B cell (primary cell): ENCODE data around the gene PRRG1. TPM values are rescaled to one million over a fixed set of nuclear protein-coding genes. Genes with fewer than 3 reads are reported as not detected.

Source experiments
- ATAC-seq: fragments of 200-7000 bp; cut with Tn5 transposase; one replicate; pipeline ENCODE4 v1.10.0; 2021; ENCODE audit warnings: low read depth, mild to moderate bottlenecking, moderate number of reproducible peaks, moderate library complexity
- CTCF ChIA-PET: fragments of 350-600 bp; sonication (Branson Sonifier 250); formaldehyde crosslinking; loops from one replicate; lab custom pipeline; 2021; ENCODE audit warnings: antibody characterized with exemption, inconsistent platforms; lab: Charles Lee
- POLR2A ChIA-PET: fragments of 350-600 bp; sonication (Branson Sonifier 250); formaldehyde crosslinking; loops from one replicate; lab custom pipeline; 2021; ENCODE audit warnings: antibody characterized with exemption; lab: Charles Lee
- DNase-seq: peaks from one replicate; pipeline ENCODE4 v3.0.0; 2013
- H2AFZ ChIP-seq: 2 replicates; pipeline ENCODE4 v1.6.1; 2012; ENCODE audit warnings: mild to moderate bottlenecking, low read depth, low read length; ENCODE audit not compliant: insufficient read depth, poor library complexity, severe bottlenecking
- H3K27ac ChIP-seq, 2 donors: 1 replicate in 1 of 2; 2 replicates in 1 of 2; pipeline ENCODE4 v1.5.1; 2012 to 2013; ENCODE audit warnings: low read length in 2 of 2, mild to moderate bottlenecking in 2 of 2, moderate library complexity in 1 of 2
- H3K27me3 ChIP-seq, 4 experiments: fragments of 200-600 bp in 1 of 4; sonication (generic) in 1 of 4; replicated peaks in 1 of 4; 1 replicate in 2 of 4; 2 replicates in 2 of 4; pipeline versions ENCODE4 v1.6.1 to v1.7.0; 2013 to 2016; ENCODE audit warnings: low read length in 3 of 4, mild to moderate bottlenecking in 2 of 4, mixed read lengths in 1 of 4, moderate library complexity in 1 of 4; ENCODE audit not compliant: insufficient read depth in 4 of 4, control insufficient read depth in 3 of 4; ENCODE audit errors: control extremely low read depth in 1 of 4
- H3K36me3 ChIP-seq, 2 experiments: replicated peaks in 1 of 2; 1 replicate in 1 of 2; 2 replicates in 1 of 2; pipeline versions ENCODE4 v1.6.1 to v1.7.1; 2013; ENCODE audit warnings: low read length in 1 of 2; ENCODE audit not compliant: insufficient read depth in 2 of 2, control insufficient read depth in 1 of 2; ENCODE audit errors: control extremely low read depth in 1 of 2, extremely low read depth in 1 of 2
- H3K4me1 ChIP-seq, 2 donors: fragments of 200-600 bp in 1 of 2; sonication (generic) in 1 of 2; 1 replicate in 1 of 2; 2 replicates in 1 of 2; pipeline versions ENCODE4 v1.5.1 to v1.6.1; 2013 to 2017; ENCODE audit warnings: low read length in 2 of 2; ENCODE audit not compliant: control insufficient read depth in 2 of 2, insufficient read depth in 2 of 2
- H3K4me2 ChIP-seq: replicated peaks from 2 replicates; pipeline ENCODE3; 2012; ENCODE audit warnings: mild to moderate bottlenecking, low read depth, low read length; ENCODE audit not compliant: poor library complexity, severe bottlenecking
- H3K4me3 ChIP-seq, 5 experiments: fragments of 200-600 bp in 1 of 5; sonication (generic) in 1 of 5; 1 replicate in 3 of 5; 2 replicates in 2 of 5; pipeline versions ENCODE4 v1.5.1 to v1.7.0; 2011 to 2016; ENCODE audit warnings: low read length in 4 of 5, mild to moderate bottlenecking in 4 of 5, low read depth in 2 of 5, control low read depth in 1 of 5, moderate library complexity in 1 of 5; ENCODE audit not compliant: insufficient read depth in 1 of 5; ENCODE audit errors: control extremely low read depth in 1 of 5, extremely low read depth in 1 of 5
- H3K79me2 ChIP-seq: fragments of 200-600 bp; sonication (generic); one replicate; pipeline ENCODE4 v1.6.0; 2016; ENCODE audit warnings: low read length; ENCODE audit not compliant: control insufficient read depth, insufficient read depth
- H3K9ac ChIP-seq: fragments of 200-600 bp; sonication (generic); 2 replicates; pipeline ENCODE4 v1.6.1; 2017; ENCODE audit warnings: mild to moderate bottlenecking, low read length, moderate library complexity
- H3K9me3 ChIP-seq, 3 donors: one replicate each; pipeline versions ENCODE4 v1.6.1 to v1.7.1; 2013; ENCODE audit warnings: low read length in 2 of 3; ENCODE audit not compliant: control insufficient read depth in 2 of 3, insufficient read depth in 1 of 3; ENCODE audit errors: control extremely low read depth in 1 of 3
- H4K20me1 ChIP-seq: 2 replicates; pipeline ENCODE4 v1.6.0; 2012; ENCODE audit warnings: mild to moderate bottlenecking, low read length; ENCODE audit not compliant: insufficient read depth, control insufficient read depth, poor library complexity, severe bottlenecking
- H3K27ac Mint-ChIP-seq: one replicate; pipeline ENCODE4 v1.8.0; 2021; ENCODE audit warnings: mixed read lengths
- H3K27me3 Mint-ChIP-seq: one replicate; pipeline ENCODE4 v1.8.0; 2021; ENCODE audit warnings: mixed read lengths
- H3K4me1 Mint-ChIP-seq: one replicate; pipeline ENCODE4 v1.8.0; 2021; ENCODE audit warnings: mixed read lengths
- H3K4me3 Mint-ChIP-seq: one replicate; pipeline ENCODE4 v1.8.0; 2021; ENCODE audit warnings: mixed read lengths
- H3K9me3 Mint-ChIP-seq: one replicate; pipeline ENCODE4 v1.8.0; 2022; ENCODE audit warnings: mixed read lengths; ENCODE audit not compliant: insufficient read depth
- CTCF ChIP-seq: fragments of 200-600 bp; IDR thresholded peaks from one replicate; pipeline ENCODE4 v1.8.0; 2022; ENCODE audit warnings: antibody characterized with exemption, mild to moderate bottlenecking
- EZH2 ChIP-seq: IDR thresholded peaks from 2 replicates; pipeline ENCODE4 v1.6.1; 2012; ENCODE audit warnings: borderline replicate concordance, low read depth, mild to moderate bottlenecking, moderate library complexity, low read length; ENCODE audit not compliant: insufficient read depth, poor library complexity, severe bottlenecking
- WGBS: methylation state at CpG from one replicate; pipeline ENCODE4 v1.1.5; 2013; ENCODE audit warnings: missing lambda C conversion rate; ENCODE audit not compliant: insufficient coverage; 5-methylcytosine and 5-hydroxymethylcytosine counted together
- intact Hi-C: fragments of 100-400 bp; cut with micrococcal nuclease; formaldehyde crosslinking; loops from one replicate; pipeline ENCODE4 v1.10.0; 2022
- polyA plus RNA-seq: library from polyadenylated mRNA; depleted of rRNA; stranded (reverse); fragments of >200 nt; gene quantifications from 2 replicates; pipeline ENCODE4 v1.2.3, GENCODE V29; 2012
- total RNA-seq, 2 donors: library from RNA; stranded (reverse); fragments of 120-200 nt in 1 of 2; gene quantifications; 1 replicate in 1 of 2; 2 replicates in 1 of 2; pipeline versions ENCODE4 v1.2.3 to v1.2.4, GENCODE V29; 2013 to 2022

Gene PRRG1
- total and polyA plus RNA-seq, 2 donors (not counting 1 experiment from before 2014, with no cell fraction given) = not detected

- Mint-ChIP-seq H3K27me3 (no peaks in the 10 kb centered on the region), H3K4me3 (no peak overlapping the region), H3K9me3 (no peaks in the 10 kb centered on the region), H3K27ac (no peak overlapping the region), H3K4me1 (no peaks in the 10 kb centered on the region)
- DNase-seq = no peak
- ChIA-PET POLR2A (no interaction called here), CTCF (no interaction called here)
- intact Hi-C loops = no loop called here
- H2AFZ ChIP-seq = no peak overlapping the region
- ATAC-seq = no peak
- WGBS = no CpG with 5 or more reads among the region's 2 CpGs
- no peaks in the 10 kb centered on the region for H3K36me3 ChIP-seq
- H3K79me2 ChIP-seq = no peaks in the 10 kb centered on the region
- H3K4me1 ChIP-seq = no peaks in the 10 kb centered on the region
- H3K4me2 ChIP-seq = no peak overlapping the region
- no peak overlapping the region for H3K27ac ChIP-seq
- no peaks in the 10 kb centered on the region for H3K27me3 ChIP-seq
- no peaks in the 10 kb centered on the region for H3K9me3 ChIP-seq
- H3K9ac ChIP-seq = no peak overlapping the region
- H4K20me1 ChIP-seq = no peaks in the 10 kb centered on the region
- TF ChIP-seq CTCF = no peak
- no peak for TF ChIP-seq EZH2
- no peak overlapping the region for H3K4me3 ChIP-seq
Observed at GRCh38 chrX:37462346-37462745, 113.2 kb downstream of the PRRG1 start.

- WGBS = no CpG with 5 or more reads among the region's 3 CpGs
- no peaks in the 10 kb centered on the region for H4K20me1 ChIP-seq
- H3K4me1 ChIP-seq = no peaks in the 10 kb centered on the region
- Mint-ChIP-seq H3K4me3 (no peak overlapping the region), H3K27me3 (no peaks in the 10 kb centered on the region), H3K9me3 (no peaks in the 10 kb centered on the region), H3K4me1 (no peaks in the 10 kb centered on the region), H3K27ac (no peak overlapping the region)
- no peak overlapping the region for H3K4me2 ChIP-seq
- no peak overlapping the region for H3K27ac ChIP-seq
- no peak for DNase-seq
- no peaks in the 10 kb centered on the region for H3K9me3 ChIP-seq
- ChIA-PET POLR2A (no interaction called here), CTCF (no interaction called here)
- no peak overlapping the region for H2AFZ ChIP-seq
- TF ChIP-seq CTCF = no peak
- TF ChIP-seq EZH2 = no peak
- no peak overlapping the region for H3K9ac ChIP-seq
- no peaks in the 10 kb centered on the region for H3K79me2 ChIP-seq
- H3K4me3 ChIP-seq = no peak overlapping the region
- H3K36me3 ChIP-seq = no peaks in the 10 kb centered on the region
- ATAC-seq = no peak
- intact Hi-C loops = no loop called here
- no peaks in the 10 kb centered on the region for H3K27me3 ChIP-seq
Observed at GRCh38 chrX:37468124-37468739, 119.1 kb downstream of the PRRG1 start.
